GM11168 (cell line): ENCODE measurements around the gene SPTBN4.
"Not testable (repeated sequence)": the region's sequence is repeated elsewhere in the genome, so short reads cannot be mapped to it uniquely, and the experiment has no call there.

Experiments used
- in situ Hi-C: fragments of 300-500 bp; cut with MboI; formaldehyde crosslinking; loops from one replicate; pipeline ENCODE4 v1.12.0; 2022; ENCODE audit warnings: low sequenced_read_pairs; ENCODE audit not compliant: unreplicated experiment

SPTBN4 gene

DNA sequence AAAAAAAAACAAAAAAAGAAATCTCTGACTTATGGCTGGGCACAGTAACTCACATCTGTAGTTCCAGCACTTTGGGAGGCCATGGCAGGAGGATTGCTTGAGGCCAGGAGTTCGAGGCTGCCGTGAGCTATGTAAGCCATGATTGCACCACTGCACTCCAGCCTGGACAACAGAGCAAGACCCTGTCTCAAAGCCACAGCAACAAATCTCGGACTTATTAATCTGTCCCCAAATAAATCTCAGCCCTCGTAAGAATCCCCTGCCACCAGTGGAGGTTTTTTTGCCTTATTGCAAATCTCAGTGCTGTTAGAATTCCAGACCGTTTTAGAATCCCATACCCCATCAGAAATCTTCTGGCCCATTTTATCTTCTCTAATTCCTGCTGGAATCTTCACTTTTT lies 114.7 kb downstream of the SPTBN4 start:
- in situ Hi-C loops, result loop anchor here (10.0 kb wide), 1 partner anchor 47 kb away; no protein-coding TSS in a partner anchor

DNA sequence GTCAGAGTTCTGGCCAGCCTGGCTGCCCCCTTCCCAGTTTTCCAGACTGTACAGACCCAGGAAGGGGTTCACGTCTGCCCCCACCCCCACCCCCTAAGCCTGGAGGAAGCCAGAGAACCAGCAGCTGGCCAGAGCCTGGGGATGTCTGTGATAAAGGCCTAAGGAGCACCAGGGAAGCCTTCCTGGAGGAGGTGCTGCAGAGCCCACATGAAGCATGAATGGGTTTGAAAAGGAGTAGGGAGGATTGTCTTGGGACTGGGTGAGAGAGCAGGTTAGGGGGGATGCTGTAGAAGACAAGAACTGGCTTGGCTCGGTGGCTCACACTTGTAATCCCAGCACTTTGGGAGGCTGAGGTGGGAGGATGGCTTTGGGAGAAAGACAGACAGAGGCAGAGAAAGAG lies 115.7 kb downstream of the SPTBN4 start:
- in situ Hi-C loops, result loop anchor here (10.0 kb wide), 1 partner anchor 48 kb away; no protein-coding TSS in a partner anchor

DNA sequence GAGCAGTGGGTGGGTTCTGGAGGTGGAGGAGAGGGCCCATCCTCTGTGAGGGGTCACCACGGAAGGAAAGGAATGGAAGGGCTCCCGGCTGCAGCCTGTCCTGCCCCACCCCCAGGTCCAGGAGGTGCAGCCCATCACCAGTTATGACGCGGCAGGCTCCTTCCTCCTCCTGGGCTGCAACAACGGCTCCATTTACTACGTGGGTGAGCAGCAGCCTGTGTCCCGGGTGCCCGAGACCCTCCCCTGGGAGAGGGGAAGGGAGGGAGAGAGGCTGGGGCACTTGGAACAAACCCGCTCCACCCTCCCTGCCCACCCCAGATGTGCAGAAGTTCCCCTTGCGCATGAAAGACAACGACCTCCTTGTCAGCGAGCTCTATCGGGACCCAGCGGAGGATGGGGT lies 116.5 kb downstream of the SPTBN4 start:
- in situ Hi-C loops, result loop anchor here (10.0 kb wide), 1 partner anchor 48 kb away; no protein-coding TSS in a partner anchor

DNA sequence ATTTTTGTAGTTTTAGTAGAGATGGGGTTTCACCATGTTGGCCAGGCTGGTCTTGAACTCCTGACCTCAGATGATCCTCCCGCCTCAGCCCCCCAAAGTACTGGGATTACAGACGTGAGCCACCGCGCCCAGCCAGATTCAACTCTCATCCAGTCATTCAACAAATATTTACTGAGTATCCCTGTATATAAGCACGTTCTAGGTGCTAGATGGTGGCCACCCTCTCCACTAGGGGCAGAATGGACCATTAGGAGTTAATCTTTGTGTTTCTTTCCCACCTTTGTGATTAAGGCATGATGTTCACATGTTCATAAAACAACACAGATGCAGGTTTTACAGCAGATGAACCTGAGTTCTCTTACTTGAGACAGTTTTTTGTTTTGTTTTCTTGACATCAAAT lies 117.2 kb downstream of the SPTBN4 start:
- in situ Hi-C loops, result loop anchor here (10.0 kb wide), 1 partner anchor 49 kb away; no protein-coding TSS in a partner anchor

- in situ Hi-C loops, result loop anchor here (10.0 kb wide), 1 partner anchor 51 kb away; no protein-coding TSS in a partner anchor
These were observed 118.6 kb downstream of the SPTBN4 start for GRCh38 chr19:40585241-40585981.

- in situ Hi-C loops, result loop anchor here (10.0 kb wide), 1 partner anchor 51 kb away; no protein-coding TSS in a partner anchor
These were observed 119.2 kb downstream of the SPTBN4 start for GRCh38 chr19:40585982-40586422.

DNA sequence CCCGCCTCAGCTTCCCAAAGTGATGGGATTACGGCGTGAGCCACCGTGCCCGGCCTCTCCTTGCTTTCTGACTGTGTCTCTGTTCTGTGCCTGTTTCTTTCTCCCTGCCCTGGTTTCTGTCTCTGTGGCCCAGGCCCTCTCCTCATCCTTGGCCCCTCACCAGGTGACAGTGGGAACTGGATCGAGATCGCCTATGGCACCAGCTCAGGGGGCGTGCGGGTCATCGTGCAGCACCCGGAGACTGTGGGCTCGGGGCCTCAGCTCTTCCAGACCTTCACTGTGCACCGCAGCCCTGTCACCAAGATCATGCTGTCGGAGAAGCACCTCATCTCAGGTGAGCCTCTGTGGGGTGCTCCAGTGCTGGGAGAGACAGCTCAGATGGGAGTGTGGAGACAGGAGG lies 119.8 kb downstream of the SPTBN4 start:
- in situ Hi-C loops, result loop anchor here (10.0 kb wide), 1 partner anchor 52 kb away; no protein-coding TSS in a partner anchor

DNA sequence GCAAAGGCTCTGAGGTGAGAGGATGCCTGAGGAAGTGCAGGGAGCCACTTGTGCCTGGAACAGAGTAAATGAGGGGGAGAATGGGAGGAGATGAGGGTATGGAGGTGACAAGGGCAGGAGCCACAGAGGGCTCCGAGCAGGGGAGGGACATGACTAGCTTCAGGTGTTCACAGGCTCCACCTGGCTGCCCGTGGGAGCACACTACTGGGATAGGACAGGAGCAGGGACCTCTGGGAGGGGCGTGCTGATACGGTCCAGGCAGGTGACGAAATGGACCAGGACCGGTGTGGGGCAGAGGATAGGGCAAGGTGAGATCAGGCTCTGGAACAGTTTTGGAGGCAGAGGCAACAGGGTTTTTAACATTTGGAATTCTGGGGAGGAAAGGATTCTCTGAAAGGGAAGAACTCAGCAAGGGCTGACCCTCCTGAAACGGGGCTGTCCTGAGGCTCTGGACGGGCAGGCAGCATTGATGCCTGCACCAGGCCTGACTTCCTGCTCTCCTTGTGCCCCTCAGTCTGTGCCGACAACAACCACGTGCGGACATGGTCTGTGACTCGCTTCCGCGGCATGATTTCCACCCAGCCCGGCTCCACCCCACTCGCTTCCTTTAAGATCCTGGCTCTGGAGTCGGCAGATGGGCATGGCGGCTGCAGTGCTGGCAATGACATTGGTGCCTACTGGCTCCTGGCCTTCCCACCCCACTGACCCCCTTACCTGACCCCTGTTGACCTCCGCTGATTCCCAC lies 121.5 kb downstream of the SPTBN4 start:
- in situ Hi-C loops, result loop anchor here (10.0 kb wide), 1 partner anchor 53 kb away; no protein-coding TSS in a partner anchor

- in situ Hi-C loops, result loop anchor here (10.0 kb wide), 1 partner anchor 54 kb away; no protein-coding TSS in a partner anchor
These were observed 122.2 kb downstream of the SPTBN4 start for GRCh38 chr19:40588926-40589569.

GRCh38 chr19:40589591-40590429 lies 123.0 kb downstream of the SPTBN4 start:
- in situ Hi-C loops, result loop anchor here (10.0 kb wide), 1 partner anchor 55 kb away; no protein-coding TSS in a partner anchor

DNA sequence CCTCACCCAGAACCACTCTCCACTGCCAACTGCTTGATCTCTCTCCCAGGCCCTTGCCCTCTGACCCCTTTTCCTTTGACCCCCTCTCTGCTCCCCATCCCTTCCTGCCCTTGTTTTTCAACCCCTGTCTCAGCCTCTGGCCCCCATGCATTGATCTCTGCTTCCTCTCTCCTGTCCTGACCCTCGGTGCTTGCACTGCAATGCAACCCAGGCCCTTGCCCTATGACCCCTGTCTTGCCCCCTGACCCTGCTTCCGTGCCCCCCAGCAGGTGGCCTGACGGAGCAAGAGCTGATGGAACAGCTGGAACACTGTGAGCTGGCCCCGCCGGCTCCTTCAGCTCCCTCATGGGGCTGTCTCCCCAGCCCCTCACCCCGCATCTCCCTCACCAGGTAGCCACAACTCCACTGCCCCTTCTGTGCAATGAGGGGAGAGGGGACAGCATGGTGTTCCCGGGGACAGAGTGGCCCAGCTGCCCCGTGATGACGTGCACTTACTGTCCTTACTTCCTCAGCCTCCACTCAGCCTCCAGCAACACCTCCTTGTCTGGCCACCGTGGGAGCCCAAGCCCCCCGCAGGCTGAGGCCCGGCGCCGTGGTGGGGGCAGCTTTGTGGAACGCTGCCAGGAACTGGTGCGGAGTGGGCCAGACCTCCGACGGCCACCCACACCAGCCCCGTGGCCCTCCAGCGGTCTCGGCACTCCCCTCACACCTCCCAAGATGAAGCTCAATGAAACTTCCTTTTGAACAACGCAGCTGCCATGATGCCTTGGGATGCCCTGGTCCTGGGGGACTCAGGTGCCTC lies 123.9 kb downstream of the SPTBN4 start:
- in situ Hi-C loops, result no loop called here

GRCh38 chr19:40591724-40592123 lies 124.9 kb downstream of the SPTBN4 start:
- in situ Hi-C loops, result not testable (repeated sequence)

- in situ Hi-C loops, result no loop called here
These were observed 125.4 kb downstream of the SPTBN4 start for GRCh38 chr19:40592170-40592569.

DNA sequence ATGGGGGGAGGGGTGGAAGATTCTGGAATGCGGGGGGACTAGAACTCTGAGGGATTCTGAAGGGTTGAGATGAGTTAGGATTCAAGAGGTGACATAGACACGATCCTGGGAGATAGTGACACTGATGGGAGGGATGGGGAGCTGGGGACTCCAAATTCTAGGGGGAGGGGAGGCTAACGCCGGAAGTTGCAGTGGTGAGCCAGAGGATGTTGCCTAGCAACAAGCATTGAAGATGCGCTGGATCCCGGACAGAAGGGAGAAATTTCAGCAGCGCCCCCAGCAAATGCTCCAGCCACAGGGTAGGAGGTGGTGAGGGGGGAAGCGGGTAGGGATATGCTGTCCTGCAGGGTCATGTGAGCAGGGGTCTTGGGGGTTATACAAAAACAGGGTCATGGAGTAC lies 127.5 kb downstream of the SPTBN4 start:
- in situ Hi-C loops, result no loop called here

GRCh38 chr19:40594657-40595091 lies 127.9 kb downstream of the SPTBN4 start:
- in situ Hi-C loops, result no loop called here

DNA sequence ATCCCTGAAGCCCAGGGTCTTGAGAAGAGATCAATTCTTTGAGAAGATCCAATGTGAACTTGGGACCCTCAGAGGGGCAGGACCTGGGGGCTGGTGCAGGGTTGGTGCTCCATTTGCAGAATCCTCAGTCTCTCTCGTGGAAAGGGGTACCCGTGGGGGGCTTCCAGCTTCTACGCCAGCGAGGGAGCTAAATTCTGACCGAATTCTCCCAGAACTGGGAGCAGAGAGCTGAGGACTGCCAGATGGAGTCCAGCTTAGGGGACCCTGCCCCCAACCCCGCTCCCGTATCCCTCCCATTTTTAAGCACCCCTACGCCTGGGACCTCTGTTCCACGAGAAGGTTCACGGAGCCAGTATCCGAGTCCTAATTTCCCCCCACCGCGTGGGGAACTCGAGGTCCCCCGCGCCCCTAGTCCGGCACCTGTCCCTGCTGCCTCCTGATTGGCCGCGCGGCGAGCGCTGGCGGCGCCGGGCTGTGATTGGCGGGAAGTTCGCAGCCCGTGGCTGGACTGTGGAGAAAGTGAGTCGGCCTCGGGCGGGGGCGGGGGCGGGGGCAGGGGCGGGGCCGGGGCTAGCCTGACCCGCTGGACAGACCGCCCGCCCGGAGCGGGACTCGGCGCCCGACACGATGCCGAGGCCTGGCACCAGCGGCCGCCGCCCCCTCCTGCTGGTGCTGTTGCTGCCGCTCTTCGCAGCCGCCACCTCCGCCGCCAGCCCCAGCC lies 130.0 kb downstream of the SPTBN4 start:
- in situ Hi-C loops, result no loop called here

DNA sequence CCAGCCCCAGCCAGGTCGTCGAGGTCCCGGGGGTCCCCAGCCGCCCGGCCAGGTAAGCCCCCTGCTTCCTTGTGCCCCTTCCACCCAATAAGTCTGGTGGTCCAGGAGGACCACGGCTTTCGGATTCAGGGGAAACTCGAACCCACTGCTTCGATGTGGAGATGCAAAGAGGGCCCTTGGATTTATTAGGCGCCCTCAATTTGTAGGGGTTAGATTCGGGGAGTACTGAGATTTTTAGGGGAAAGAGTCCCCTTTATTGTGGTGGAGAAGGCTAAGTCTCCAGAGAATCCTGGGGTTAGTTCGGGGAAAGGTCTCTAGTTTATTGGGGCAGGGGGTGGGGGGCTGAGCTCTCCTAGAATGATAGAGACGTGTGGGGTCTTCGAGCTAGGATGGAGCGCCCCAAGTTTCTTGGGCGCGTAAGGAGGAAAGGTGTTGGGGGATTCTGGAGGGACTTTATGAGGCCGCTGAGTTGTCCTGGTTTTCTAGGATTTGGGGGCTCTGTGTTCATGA lies 130.6 kb downstream of the SPTBN4 start:
- in situ Hi-C loops, result no loop called here
